ENCODE data around the gene PLXNA4.

The PLXNA4 gene

GRCh38 chr7:132140341-132140740 is 435.9 kb downstream of the PLXNA4 start:
- peaks cover 16% of the 10 kb centered on the region for H3K4me1 ChIP-seq (ENCODE audit: control insufficient read depth, insufficient read depth, low read length)
- no peaks in the 10 kb centered on the region for H3K9me3 ChIP-seq (ENCODE audit: control insufficient read depth, insufficient read depth, low read length)
- no peak overlapping the region for H3K27ac ChIP-seq (ENCODE audit: low read depth, low read length)
- H3K9ac ChIP-seq (ENCODE audit: low read depth, low read length) = no peak overlapping the region
- H3K27me3 ChIP-seq (ENCODE audit: control insufficient read depth, insufficient read depth, low read length) = no peaks in the 10 kb centered on the region
- H3K4me3 ChIP-seq (ENCODE audit: low read depth, low read length) = no peak overlapping the region
- no peaks in the 10 kb centered on the region for H3K36me3 ChIP-seq (ENCODE audit: control insufficient read depth, insufficient read depth, low read length)

- H3K4me3 ChIP-seq (ENCODE audit: low read depth, low read length) = no peak overlapping the region
- H3K27me3 ChIP-seq (ENCODE audit: control insufficient read depth, insufficient read depth, low read length) = no peaks in the 10 kb centered on the region
- H3K9me3 ChIP-seq (ENCODE audit: control insufficient read depth, insufficient read depth, low read length) = no peaks in the 10 kb centered on the region
- H3K36me3 ChIP-seq (ENCODE audit: control insufficient read depth, insufficient read depth, low read length) = no peaks in the 10 kb centered on the region
- no peak overlapping the region for H3K27ac ChIP-seq (ENCODE audit: low read depth, low read length)
- H3K4me1 ChIP-seq (ENCODE audit: control insufficient read depth, insufficient read depth, low read length) = peaks cover 20% of the 10 kb centered on the region
- H3K9ac ChIP-seq (ENCODE audit: low read depth, low read length) = no peak overlapping the region
Measured at GRCh38 chr7:132138817-132139216, 437.5 kb downstream of the PLXNA4 start.

GRCh38 chr7:132137681-132138080 is 438.6 kb downstream of the PLXNA4 start:
- no peak overlapping the region for H3K27ac ChIP-seq (ENCODE audit: low read depth, low read length)

GRCh38 chr7:132135746-132136385 is 440.4 kb downstream of the PLXNA4 start:
- Histone ChIP-seq H3K36me3 (ENCODE audit: control insufficient read depth, insufficient read depth, low read length) (no peaks in the 10 kb centered on the region), H3K9ac (ENCODE audit: low read depth, low read length) (no peak overlapping the region), H3K4me3 (ENCODE audit: low read depth, low read length) (no peak overlapping the region), H3K4me1 (ENCODE audit: control insufficient read depth, insufficient read depth, low read length) (peaks cover 3% of the 10 kb centered on the region; the same call in 1 of the 2 replicates), H3K9me3 (ENCODE audit: control insufficient read depth, insufficient read depth, low read length) (no peaks in the 10 kb centered on the region), H3K27ac (ENCODE audit: low read depth, low read length) (no peak overlapping the region), H3K27me3 (ENCODE audit: control insufficient read depth, insufficient read depth, low read length) (no peaks in the 10 kb centered on the region)

More at GRCh38 chr7:132137681-132138080, 438.6 kb downstream of the PLXNA4 start:
- Histone ChIP-seq H3K27me3 (ENCODE audit: control insufficient read depth, insufficient read depth, low read length) (no peaks in the 10 kb centered on the region), H3K4me1 (ENCODE audit: control insufficient read depth, insufficient read depth, low read length) (peaks cover 13% of the 10 kb centered on the region), H3K9ac (ENCODE audit: low read depth, low read length) (no peak overlapping the region), H3K4me3 (ENCODE audit: low read depth, low read length) (no peak overlapping the region), H3K9me3 (ENCODE audit: control insufficient read depth, insufficient read depth, low read length) (no peaks in the 10 kb centered on the region), H3K36me3 (ENCODE audit: control insufficient read depth, insufficient read depth, low read length) (no peaks in the 10 kb centered on the region)

- Histone ChIP-seq H3K27me3 (ENCODE audit: control insufficient read depth, insufficient read depth, low read length) (no peaks in the 10 kb centered on the region), H3K9me3 (ENCODE audit: control insufficient read depth, insufficient read depth, low read length) (no peaks in the 10 kb centered on the region), H3K4me3 (ENCODE audit: low read depth, low read length) (no peak overlapping the region), H3K4me1 (ENCODE audit: control insufficient read depth, insufficient read depth, low read length) (peaks cover 3% of the 10 kb centered on the region; the same call in 1 of the 2 replicates), H3K27ac (ENCODE audit: low read depth, low read length) (no peak overlapping the region), H3K36me3 (ENCODE audit: control insufficient read depth, insufficient read depth, low read length) (no peaks in the 10 kb centered on the region), H3K9ac (ENCODE audit: low read depth, low read length) (no peak overlapping the region)
Measured at GRCh38 chr7:132134814-132135445, 441.3 kb downstream of the PLXNA4 start.

GRCh38 chr7:132133501-132133900 is 442.8 kb downstream of the PLXNA4 start:
- no peak overlapping the region for H3K9ac ChIP-seq (ENCODE audit: low read depth, low read length)

GRCh38 chr7:132131196-132131595 is 445.1 kb downstream of the PLXNA4 start:
- no peak overlapping the region for H3K27ac ChIP-seq (ENCODE audit: low read depth, low read length)
- no peak overlapping the region for H3K4me3 ChIP-seq (ENCODE audit: low read depth, low read length)
- H3K9me3 ChIP-seq (ENCODE audit: control insufficient read depth, insufficient read depth, low read length) = no peaks in the 10 kb centered on the region
- H3K27me3 ChIP-seq (ENCODE audit: control insufficient read depth, insufficient read depth, low read length) = no peaks in the 10 kb centered on the region
- no peak overlapping the region for H3K9ac ChIP-seq (ENCODE audit: low read depth, low read length)
- peaks cover 3% of the 10 kb centered on the region; the same call in 1 of the 2 replicates for H3K4me1 ChIP-seq (ENCODE audit: control insufficient read depth, insufficient read depth, low read length)
- H3K36me3 ChIP-seq (ENCODE audit: control insufficient read depth, insufficient read depth, low read length) = no peaks in the 10 kb centered on the region

More at GRCh38 chr7:132133501-132133900, 442.8 kb downstream of the PLXNA4 start:
- no peaks in the 10 kb centered on the region for H3K9me3 ChIP-seq (ENCODE audit: control insufficient read depth, insufficient read depth, low read length)
- no peaks in the 10 kb centered on the region for H3K27me3 ChIP-seq (ENCODE audit: control insufficient read depth, insufficient read depth, low read length)
- H3K4me3 ChIP-seq (ENCODE audit: low read depth, low read length) = no peak overlapping the region
- no peaks in the 10 kb centered on the region for H3K36me3 ChIP-seq (ENCODE audit: control insufficient read depth, insufficient read depth, low read length)
- H3K27ac ChIP-seq (ENCODE audit: low read depth, low read length) = no peak overlapping the region
- H3K4me1 ChIP-seq (ENCODE audit: control insufficient read depth, insufficient read depth, low read length) = peaks cover 3% of the 10 kb centered on the region; the same call in 1 of the 2 replicates

GRCh38 chr7:132130497-132130896 is 445.8 kb downstream of the PLXNA4 start:
- Histone ChIP-seq H3K36me3 (ENCODE audit: control insufficient read depth, insufficient read depth, low read length) (no peaks in the 10 kb centered on the region), H3K27ac (ENCODE audit: low read depth, low read length) (no peak overlapping the region), H3K4me1 (ENCODE audit: control insufficient read depth, insufficient read depth, low read length) (peaks cover 3% of the 10 kb centered on the region; the same call in 1 of the 2 replicates), H3K9ac (ENCODE audit: low read depth, low read length) (no peak overlapping the region), H3K27me3 (ENCODE audit: control insufficient read depth, insufficient read depth, low read length) (no peaks in the 10 kb centered on the region), H3K9me3 (ENCODE audit: control insufficient read depth, insufficient read depth, low read length) (no peaks in the 10 kb centered on the region), H3K4me3 (ENCODE audit: low read depth, low read length) (no peak overlapping the region)

GRCh38 chr7:132125872-132126595 is 450.2 kb downstream of the PLXNA4 start:
- Histone ChIP-seq H3K4me1 (ENCODE audit: control insufficient read depth, insufficient read depth, low read length) (no peaks in the 10 kb centered on the region), H3K27ac (ENCODE audit: low read depth, low read length) (no peak overlapping the region), H3K36me3 (ENCODE audit: control insufficient read depth, insufficient read depth, low read length) (no peaks in the 10 kb centered on the region), H3K9me3 (ENCODE audit: control insufficient read depth, insufficient read depth, low read length) (no peaks in the 10 kb centered on the region), H3K27me3 (ENCODE audit: control insufficient read depth, insufficient read depth, low read length) (no peaks in the 10 kb centered on the region), H3K9ac (ENCODE audit: low read depth, low read length) (no peak overlapping the region), H3K4me3 (ENCODE audit: low read depth, low read length) (no peak overlapping the region)

- Histone ChIP-seq H3K9me3 (ENCODE audit: control insufficient read depth, insufficient read depth, low read length) (no peaks in the 10 kb centered on the region), H3K36me3 (ENCODE audit: control insufficient read depth, insufficient read depth, low read length) (no peaks in the 10 kb centered on the region), H3K4me1 (ENCODE audit: control insufficient read depth, insufficient read depth, low read length) (no peaks in the 10 kb centered on the region), H3K4me3 (ENCODE audit: low read depth, low read length) (no peak overlapping the region), H3K27me3 (ENCODE audit: control insufficient read depth, insufficient read depth, low read length) (no peaks in the 10 kb centered on the region), H3K9ac (ENCODE audit: low read depth, low read length) (no peak overlapping the region), H3K27ac (ENCODE audit: low read depth, low read length) (no peak overlapping the region)
Measured at GRCh38 chr7:132125096-132125495, 451.2 kb downstream of the PLXNA4 start.

- Histone ChIP-seq H3K9ac (ENCODE audit: low read depth, low read length) (no peak overlapping the region), H3K4me3 (ENCODE audit: low read depth, low read length) (no peak overlapping the region), H3K27ac (ENCODE audit: low read depth, low read length) (no peak overlapping the region), H3K4me1 (ENCODE audit: control insufficient read depth, insufficient read depth, low read length) (no peaks in the 10 kb centered on the region), H3K27me3 (ENCODE audit: control insufficient read depth, insufficient read depth, low read length) (no peaks in the 10 kb centered on the region), H3K9me3 (ENCODE audit: control insufficient read depth, insufficient read depth, low read length) (no peaks in the 10 kb centered on the region), H3K36me3 (ENCODE audit: control insufficient read depth, insufficient read depth, low read length) (no peaks in the 10 kb centered on the region)
Measured at GRCh38 chr7:132124575-132124974, 451.7 kb downstream of the PLXNA4 start.
